Measurements from ENCODE around the gene CHCHD3. TPM values are rescaled to one million over a fixed set of nuclear protein-coding genes. Genes with fewer than 3 reads are reported as not detected.
A peak's percentile ranks its signal among the peaks of the same experiment; 100 is the strongest.

CHCHD3 gene
- total RNA-seq, 1 donor from 2014 or later = 42.6 TPM

DNA sequence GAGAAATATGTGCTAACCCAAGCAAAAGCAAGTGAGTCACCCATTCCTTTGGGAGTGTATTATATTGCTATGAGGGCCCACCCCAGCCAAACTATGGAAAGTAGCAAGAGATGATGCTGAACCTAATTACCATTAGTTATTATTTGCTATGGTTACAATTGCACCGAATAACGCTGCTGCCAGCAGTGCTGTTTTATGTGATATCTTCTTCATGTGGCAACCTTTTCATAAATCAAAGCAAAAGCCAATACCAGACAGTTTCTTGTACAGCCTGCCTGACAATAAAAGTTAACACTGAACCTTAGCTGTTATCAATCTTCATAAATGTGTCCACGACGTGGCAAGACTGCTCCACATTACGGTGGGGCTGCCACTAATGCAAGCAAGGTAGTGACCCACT, 263.9 kb downstream of the CHCHD3 start:
- no peak for DNase-seq (ENCODE audit: low spot score)

DNA sequence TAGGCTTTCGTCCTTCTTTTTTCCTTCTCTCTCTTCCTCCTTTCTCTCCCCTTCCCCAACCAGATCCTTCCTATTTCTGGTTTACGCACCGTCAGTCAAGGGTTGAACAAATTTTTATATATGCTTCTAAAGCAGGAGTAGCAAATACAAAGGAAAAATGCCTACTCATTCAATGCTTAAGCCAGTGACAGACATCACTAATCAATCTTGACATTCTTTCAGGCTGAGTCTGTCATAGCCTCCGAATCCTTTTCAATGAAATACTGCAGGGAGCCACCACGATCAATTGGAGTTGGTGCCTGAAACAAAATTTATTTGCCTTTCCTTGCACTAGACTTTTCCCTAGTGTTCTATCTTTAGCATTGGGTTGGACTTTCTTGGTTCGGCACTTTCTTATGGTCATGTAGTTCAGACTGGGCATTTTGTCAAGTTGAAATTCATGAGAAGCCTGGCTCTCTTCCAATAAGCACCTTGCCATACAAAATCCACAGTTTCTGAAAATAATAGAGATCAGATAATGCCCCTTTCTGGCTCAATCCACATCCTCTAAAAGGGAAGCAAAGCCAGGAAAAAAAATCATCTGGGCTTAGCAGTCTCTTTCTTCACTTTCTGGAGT, 266.1 kb downstream of the CHCHD3 start:
- peak; percentile 8 for DNase-seq (ENCODE audit: low spot score)

DNA sequence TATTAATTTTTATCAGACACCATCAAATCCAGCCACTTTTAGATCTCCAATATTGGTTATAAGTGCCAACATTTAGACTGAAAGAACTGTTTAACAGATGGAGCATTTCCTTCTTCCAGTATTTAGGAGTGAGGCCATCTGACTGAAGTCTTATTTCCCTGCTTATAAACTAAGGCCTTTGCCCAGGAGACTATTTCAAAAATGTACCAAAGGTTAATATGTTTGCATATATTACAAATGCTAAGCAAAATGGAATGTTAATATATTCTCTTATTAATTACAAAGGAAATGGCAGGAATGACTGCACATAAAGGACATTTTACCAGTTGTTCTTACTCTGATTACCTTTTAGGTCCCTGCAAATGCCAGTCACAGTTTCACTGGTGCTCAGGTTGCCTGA, 266.8 kb downstream of the CHCHD3 start:
- DNase-seq (ENCODE audit: low spot score) = no peak

DNA sequence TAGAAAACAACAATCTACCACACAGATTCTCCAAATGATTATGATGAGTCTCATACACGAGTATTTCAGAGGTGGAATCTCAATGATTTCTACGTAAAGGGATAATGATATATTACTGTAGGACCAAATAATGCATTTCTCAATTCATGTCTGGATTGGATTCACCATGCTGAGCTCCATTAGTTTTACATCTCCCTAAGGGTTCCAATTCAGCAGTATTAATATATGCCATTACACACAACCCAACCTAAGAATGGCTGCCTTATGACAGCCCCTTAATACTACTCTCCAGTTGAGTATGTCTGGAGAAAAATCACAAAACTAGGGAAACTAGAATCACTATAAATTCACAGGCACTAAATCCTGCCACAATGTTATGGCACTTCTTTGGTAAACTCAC, 271.3 kb downstream of the CHCHD3 start:
- no peak for DNase-seq (ENCODE audit: low spot score)

DNA sequence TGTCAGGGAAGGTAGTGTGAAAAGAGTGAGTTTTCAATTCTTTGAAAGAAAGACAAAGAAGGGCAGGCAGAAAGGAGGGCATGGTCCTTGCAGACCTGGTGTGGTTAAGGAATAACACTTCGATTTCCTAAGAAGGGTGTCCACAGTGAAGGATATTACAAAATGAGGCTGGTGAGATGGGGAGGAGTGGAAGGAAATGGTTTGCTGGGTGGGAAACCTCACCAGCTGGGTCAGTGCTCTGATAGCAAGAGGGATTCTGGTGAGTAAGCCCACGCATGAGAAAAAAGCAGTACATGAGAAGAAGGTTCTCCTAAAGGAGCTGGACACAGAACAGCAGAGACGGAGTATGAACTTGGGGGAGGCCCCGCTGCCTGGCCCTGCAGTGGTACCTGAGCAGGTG, 275.1 kb downstream of the CHCHD3 start:
- DNase-seq (ENCODE audit: low spot score) = no peak

DNA sequence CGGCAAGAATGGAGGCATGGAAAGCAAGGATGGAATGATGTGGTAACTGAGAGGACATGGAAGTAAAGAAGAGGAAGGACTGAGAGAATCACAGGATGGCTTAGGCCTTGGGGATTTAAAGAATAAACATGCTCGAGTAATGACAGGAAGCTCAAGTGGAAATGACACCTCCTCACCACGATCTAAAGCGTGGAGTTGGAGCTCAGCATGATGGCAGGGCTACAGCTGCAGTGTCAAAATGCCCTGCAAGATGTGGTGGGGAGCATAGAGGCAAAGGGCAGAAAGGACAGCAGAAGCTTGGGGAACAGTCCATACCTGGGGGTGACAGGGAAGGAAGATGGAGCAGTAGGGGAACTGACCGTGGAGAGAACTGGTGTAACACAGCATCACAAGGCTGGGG, 276.1 kb downstream of the CHCHD3 start:
- no peak for DNase-seq (ENCODE audit: low spot score)

DNA sequence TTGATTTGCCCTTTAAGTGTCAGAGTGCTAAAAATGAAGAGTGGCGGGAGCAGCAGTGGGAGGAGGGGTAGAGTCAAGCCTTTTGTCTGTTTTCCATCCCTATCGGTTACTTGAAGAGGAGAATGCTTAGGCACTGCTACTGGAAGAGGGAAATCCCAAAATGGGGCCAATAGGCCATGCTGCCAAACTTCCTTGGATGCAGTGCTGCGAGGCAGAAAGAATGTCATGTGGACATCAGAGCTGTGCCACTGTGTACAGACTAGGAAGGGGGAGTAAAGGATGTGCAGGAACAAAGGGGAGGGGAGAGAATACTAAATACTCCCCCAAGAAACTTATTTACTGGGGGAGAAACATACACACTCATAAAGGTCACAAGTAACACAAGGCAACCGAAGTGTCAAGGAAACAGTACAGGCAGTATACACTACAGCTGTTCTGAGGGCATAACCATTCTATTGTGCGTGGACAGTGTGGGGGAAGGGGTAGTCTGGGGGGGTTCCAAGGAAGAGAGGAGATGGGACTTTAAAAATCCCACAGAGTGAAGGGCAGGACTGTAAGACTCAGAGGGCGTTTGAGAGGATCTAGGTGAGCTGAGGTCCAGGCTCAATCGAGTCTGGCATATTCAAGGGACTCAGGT, 276.9 kb downstream of the CHCHD3 start:
- DNase-seq (ENCODE audit: low spot score) = no peak

DNA sequence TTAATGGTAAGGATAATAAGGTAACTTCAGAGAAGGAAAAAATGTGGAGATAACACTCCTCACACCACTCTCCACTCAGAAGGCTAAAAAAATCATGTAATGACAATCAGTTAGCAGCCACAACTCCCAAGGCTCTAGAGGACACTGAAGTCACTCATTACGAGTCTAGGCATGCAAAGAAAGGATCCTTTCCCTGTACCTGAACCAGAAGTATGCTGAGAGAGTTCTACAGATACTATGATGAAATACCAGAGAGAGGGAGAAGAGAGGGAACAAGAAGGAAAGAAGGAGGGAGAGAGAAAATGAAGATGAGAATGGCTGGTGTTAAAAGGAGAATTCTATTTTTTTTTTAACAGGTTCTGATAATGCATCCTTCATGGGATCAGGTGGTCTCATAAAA, 281.4 kb downstream of the CHCHD3 start:
- DNase-seq (ENCODE audit: low spot score) = no peak

DNA sequence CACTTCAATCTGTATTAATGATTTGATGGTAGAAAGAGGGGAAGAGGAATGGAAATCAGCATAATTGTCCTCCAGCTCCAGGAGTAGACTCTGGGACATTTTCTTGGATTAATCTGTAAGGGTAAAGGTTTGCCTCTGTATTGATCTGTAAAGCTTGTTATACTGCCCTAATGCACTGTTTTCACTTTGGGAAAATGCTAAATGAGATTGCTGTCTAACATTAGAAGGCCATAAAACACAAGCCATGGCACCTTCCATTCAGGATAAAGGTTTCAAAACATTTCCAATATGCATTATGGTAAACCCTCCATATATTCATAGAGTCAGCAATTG, 282.8 kb downstream of the CHCHD3 start:
- DNase-seq (ENCODE audit: low spot score) = no peak

DNA sequence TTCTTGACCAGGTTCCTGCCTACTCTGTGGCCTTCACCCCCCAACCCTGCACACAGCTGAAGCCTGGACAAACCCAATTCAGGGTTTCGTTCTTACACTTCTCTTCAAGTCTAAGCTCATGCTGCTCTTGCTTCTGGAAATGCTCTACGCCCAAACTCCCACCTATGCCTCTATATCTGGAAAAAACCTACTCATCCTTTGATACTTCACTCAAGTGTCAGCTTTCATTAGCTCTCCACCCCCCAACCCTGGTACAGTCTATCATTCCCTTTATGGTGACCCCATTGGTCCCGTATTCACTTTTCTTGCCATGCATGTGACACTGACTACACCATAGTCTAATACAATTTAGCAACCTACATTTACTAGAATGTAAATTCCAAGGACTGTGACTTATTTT, 284.7 kb downstream of the CHCHD3 start:
- no peak for DNase-seq (ENCODE audit: low spot score)

DNA sequence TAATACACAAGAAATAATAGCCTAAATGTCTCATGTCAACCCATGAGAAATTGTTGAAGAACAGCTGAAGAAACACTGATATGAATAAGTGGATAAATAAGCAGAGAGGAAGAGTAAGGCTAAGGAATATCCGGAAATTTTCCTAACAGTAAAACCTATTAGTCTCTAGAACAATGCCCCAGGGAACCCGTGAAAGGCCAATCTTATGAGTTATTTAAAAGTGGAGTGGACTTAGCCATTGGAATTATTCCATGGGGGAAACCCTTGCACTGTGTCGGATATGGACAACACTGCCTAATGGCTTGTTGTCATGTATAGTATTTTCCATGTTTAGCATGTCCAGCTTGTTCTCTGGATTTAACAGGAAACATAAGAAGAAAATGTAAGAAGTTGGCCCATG, 288.4 kb downstream of the CHCHD3 start:
- no peak for DNase-seq (ENCODE audit: low spot score)

DNA sequence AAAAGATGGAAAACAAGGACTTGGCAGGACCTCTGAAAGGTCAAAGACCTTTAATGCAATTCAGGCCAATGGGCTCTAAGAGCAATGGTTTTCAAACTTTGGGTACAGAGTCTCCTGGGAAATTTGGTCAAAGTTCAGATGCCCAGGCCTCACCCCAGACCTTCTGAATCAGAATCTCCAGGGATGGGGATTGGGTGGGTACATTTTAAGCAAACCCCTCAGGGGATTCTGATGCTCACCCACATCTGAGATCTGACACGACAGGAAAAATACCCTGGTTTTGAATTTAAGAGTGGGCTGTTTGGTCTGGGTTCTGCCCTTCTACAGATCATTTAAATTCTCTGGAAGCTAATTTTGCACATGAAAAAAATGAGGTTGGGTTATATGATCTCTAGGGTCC, 290.9 kb downstream of the CHCHD3 start:
- no peak for DNase-seq (ENCODE audit: low spot score)

DNA sequence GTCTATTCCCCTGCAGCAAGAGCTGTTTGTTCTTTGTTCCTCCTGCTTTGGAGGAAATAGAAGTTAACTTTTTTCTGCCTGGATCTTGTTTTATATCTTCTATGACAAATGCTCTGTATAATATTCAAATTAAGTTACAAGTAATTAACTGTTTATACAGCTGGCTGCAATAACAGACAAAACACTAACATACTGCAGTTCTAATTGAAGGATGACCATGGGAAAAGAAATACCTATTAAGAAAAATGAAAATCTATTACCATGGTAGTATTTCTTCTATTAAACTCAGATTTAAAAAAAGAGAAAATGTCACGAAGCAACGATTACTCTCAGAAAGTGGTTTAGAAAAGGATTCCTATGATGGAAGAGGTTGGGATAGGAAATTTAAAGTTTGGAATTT, 291.8 kb downstream of the CHCHD3 start:
- no peak for DNase-seq (ENCODE audit: low spot score)

DNA sequence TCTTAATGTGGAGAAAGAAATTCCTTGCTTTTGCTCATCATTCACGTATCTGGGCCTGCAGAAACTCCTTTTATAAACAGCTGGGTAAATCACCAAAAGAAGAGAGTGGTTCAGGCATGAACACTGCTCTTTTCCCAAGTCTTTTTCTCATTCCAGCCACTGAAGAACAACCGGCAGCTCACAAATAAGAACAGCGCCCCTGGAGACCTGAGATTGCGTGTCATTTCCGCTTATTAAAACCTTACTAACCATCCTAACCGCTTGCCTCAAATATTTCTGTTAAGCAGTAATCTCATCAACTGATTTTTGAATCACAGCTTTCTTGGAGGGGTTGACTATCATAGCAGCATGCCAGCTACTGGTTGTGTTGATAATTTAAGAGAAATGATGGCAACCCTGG, 292.6 kb downstream of the CHCHD3 start:
- no peak for DNase-seq (ENCODE audit: low spot score)

DNA sequence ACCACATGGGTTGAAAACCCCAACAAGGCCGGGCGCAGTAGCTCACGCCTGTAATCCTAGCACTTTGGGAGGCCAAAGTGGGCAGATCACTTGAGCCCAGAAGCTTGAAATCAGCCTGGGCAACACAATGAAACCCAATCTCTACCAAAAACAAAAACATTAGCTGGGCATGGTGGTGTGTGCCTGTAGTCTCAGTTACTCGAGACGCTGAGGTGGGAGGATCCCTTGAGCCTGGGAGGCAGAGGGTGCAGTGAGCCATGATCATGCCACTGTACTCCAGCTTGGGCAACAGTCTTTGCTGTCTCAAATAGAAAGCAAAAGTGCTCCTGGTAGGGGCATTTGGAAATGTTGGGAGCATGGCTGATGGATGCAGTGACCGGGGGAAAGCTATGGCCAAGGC, 296.0 kb downstream of the CHCHD3 start:
- DNase-seq (ENCODE audit: low spot score) = no peak

DNA sequence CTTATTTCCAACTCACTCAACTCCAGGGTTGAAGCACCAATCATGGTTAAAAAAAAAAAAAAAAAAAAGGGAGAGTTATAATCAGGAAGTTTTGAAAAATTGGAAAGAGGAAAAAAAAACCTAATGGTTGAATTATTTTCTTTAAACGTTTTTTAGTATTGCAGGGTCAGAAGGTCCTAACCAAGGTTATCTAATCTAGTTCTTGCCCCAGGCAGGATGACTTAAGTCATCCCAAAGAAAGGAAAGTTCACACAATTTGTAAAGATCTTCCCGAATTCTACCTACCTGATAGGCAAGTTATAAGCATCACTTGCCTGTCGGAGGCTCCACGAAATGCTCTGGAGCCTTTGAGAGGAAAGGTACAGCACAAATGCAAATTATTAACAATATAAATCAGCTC, 297.5 kb downstream of the CHCHD3 start:
- DNase-seq (ENCODE audit: low spot score) = no peak

DNA sequence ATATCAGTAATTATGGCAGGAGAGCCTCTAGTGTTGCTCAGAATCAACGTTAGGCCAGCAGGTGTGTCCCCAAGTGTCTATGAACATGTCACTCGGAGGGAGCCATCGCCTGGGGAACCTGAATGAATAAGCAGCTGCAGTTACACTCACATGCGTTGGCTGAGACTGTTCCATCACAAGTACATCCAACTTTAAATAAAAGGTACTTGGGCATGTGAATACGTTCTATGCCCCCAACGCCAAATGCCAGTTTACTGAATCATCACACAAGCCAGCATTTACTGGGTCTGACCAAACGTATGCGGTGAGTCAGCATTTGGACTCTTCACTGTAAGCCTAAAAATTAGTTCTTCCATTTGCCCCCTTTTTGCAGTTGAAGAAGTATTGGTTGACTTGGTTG, 298.1 kb downstream of the CHCHD3 start:
- DNase-seq (ENCODE audit: low spot score) = no peak

DNA sequence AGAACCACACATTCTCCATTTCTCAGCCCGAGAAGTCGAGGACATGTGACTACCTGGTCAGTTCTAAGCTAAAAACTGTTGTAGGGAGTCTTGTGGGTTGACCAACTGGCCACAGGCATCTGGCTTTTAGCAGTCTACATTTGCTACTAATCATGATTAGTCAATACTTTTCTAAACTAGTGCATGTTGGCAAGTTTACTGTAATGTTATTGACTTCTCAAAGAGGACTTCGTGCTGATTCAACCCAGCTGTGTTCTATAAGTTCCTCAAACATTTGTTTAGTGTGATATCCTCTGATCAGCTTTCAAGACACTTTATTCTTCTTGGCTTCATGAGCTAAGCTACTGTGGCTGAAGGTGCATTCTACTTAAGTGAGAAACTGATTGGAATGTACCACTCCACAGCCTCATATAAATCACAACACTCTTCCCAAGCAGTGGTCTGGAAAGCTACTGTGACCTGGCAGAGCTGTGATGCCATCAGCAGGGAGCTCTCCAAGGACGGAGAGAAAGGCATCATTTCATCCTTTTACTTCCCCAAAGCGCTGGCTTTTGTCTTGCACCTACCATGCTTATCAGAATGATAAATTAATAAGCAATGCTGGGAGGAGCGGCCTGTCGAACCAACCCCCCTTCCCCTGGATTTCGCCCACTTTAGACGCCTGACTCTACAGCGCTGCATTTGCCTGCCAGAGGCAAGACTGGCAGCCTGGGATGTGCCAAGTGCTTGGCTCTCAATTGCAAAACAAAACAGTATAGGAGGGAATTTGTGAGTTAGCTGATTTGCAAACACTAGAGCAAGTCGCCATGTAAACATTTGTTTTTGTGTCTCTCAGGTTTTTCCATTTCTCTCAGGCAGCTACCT, 298.9 kb downstream of the CHCHD3 start:
- no peak for DNase-seq (ENCODE audit: low spot score)

DNA sequence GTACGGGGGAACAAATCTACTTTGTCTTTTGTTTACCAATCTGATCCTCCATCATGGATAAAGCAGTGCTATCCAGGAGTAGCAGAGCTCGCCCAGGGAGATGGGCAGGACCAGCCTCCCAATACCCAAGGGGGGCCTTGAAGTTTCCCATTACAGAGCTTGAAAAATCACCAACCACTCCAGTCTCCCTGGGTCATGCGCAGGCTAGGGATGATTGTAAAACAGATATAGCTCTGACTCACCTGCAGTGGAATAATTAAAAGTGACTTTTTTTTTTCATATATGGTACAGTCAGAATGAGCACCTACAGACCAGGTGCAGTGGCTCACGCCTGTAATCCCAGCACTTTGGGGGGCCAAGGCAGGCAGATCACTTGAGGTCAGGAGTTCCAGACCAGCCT, 301.1 kb downstream of the CHCHD3 start:
- DNase-seq (ENCODE audit: low spot score) = no peak

DNA sequence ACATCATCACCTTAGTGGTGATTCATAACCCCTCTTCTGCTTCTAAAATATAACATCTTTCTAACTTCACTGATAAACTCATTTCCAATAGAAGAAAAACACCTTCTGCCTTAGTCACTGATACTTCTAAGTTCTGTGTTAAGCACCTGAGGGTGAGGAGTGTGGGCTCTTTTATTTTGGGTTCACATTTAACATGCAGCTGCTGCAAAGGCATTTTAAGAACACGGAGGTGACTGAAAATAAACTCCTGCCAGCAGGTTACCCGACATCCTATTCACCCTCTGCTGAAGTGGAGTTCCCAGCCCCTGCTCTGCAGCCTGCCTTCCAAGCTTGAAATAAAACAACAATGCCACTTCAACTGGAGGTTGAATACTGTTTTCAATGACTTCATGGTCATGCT, 302.7 kb downstream of the CHCHD3 start:
- DNase-seq (ENCODE audit: low spot score) = no peak

DNA sequence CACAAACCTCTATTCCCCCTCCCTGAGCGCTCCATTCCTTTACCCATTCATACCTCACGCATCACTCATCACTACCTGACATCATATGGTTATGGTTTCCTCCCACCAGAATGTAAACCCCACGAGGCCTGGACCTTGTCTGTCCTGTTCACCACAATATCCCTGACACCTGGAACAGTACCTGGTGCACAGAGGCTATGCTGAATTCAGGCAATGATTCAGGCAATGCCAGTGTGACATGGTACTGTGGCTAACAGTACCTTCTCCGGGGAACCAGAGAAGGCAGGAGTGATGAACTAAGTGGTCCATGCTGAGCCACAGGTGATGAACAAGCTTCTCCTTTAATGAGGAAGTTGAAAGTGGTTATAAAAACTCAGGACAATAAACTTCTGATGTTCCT, 303.1 kb downstream of the CHCHD3 start:
- DNase-seq (ENCODE audit: low spot score) = no peak

DNA sequence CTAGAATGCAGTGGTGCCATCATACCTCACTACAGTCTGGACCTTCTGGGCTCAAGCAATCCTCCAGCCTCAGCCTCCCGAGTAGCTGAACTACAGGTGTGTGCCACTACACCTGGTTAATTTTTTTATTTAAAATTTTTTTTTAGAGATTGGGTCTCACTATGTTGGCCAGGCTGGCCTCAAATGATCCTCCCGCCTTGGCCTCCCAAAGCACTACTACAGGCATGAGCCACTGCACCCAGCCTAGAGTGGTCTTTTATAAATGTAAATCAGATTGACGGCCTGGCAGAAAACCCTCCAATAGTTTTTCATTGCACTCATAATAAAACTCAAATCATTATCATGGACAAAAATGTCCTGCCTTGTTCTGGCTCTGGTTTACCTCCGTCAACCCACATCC, 303.9 kb downstream of the CHCHD3 start:
- DNase-seq (ENCODE audit: low spot score) = no peak

DNA sequence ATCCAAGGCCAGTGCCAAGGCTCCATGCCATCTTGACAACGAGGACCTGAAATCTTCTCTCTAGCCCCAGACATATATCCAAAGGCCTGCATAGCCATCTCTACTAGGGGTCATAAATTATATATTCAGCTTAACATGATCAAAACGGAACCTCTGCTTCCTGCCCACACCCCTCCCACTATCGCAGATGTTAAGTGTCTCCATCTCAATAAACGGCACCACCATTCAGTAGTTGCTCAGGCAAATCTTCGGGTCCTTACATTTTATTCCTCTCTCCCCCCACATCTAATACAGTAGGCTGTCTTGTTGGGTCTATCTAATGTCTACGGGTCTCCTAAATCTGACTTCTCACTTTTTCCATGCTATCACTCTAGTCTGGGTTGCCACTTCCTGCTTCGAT, 304.5 kb downstream of the CHCHD3 start:
- no peak for DNase-seq (ENCODE audit: low spot score)

Measured in umbilical cord (tissue), 2 donors.